K562 (cell line): Measurements from ENCODE around the gene HMOX2. TPM values are rescaled to one million over a fixed set of nuclear protein-coding genes. Genes with fewer than 3 reads are reported as not detected.

Experiments used
- ATAC-seq: fragments of 200-7000 bp; cut with Tn5 transposase; 3 replicates; pipeline ENCODE4 v1.9.1; 2020; ENCODE audit warnings: moderate library complexity
- BruUV-seq: library from RNA; stranded (reverse); fragments of 400-500 nt; replicated peaks from 2 replicates; lab custom pipeline; 2021; lab: Mats Ljungman, UMichigan
- CTCF ChIA-PET: fragments of 300-600 bp; formaldehyde crosslinking; extraction: SDS; loops from one replicate; lab custom pipeline; 2021; ENCODE audit warnings: low intra/inter-chr PET ratio; lab: Yijun Ruan, JAX
- POLR2A ChIA-PET: fragments of 300-600, 350-650 bp; sonication (Branson Sonifier 250); formaldehyde crosslinking; extraction: SDS; loops from one replicate; lab custom pipeline; 2021; ENCODE audit warnings: antibody characterized with exemption, inconsistent platforms; lab: Yijun Ruan, JAX
- DNase-seq, 4 experiments: peaks; one replicate each; pipeline versions ENCODE4 v3.0.0 to v3.0.0-alpha.2; 2011 to 2018; ENCODE audit warnings: low spot score in 3 of 4, mixed read lengths in 3 of 4; ENCODE audit errors: extremely low read depth in 1 of 4
- FAIRE-seq: peaks from 2 replicates; lab custom pipeline; 2011; peaks lifted over from hg19 to GRCh38; lab: Jason Lieb, UNC
- H2AFZ ChIP-seq: 2 replicates; pipeline ENCODE4 v1.6.0; 2011; ENCODE audit warnings: low read depth, low read length, control low read depth, inconsistent platforms
- H3K27ac ChIP-seq: fragments of 200-600 bp; 3 replicates; pipeline ENCODE4 v1.8.0; 2011; ENCODE audit warnings: low read depth, mild to moderate bottlenecking, control low read depth, inconsistent platforms, low read length, moderate library complexity, mixed read lengths; ENCODE audit errors: extremely low read depth
- H3K27me3 ChIP-seq, 2 experiments: fragments of 300-600 bp in 1 of 2; 2 replicates in 1 of 2; 3 replicates in 1 of 2; pipeline versions ENCODE4 v1.6.0 to v1.8.0; 2011; ENCODE audit warnings: inconsistent platforms in 2 of 2, low read length in 2 of 2, mild to moderate bottlenecking in 1 of 2, mixed read lengths in 1 of 2, moderate library complexity in 1 of 2; ENCODE audit not compliant: control insufficient read depth in 2 of 2, insufficient read depth in 2 of 2
- H3K36me3 ChIP-seq: fragments of 300-600 bp; 3 replicates; pipeline ENCODE4 v1.8.0; 2011; ENCODE audit warnings: mild to moderate bottlenecking, low read length, inconsistent platforms; ENCODE audit not compliant: control insufficient read depth, insufficient read depth
- H3K4me1 ChIP-seq, 2 experiments: fragments of 200-600 bp in 1 of 2; replicated peaks in 1 of 2; 2 replicates in 1 of 2; 3 replicates in 1 of 2; pipeline versions ENCODE4 v1.5.1 to v1.8.0; 2011; ENCODE audit warnings: inconsistent platforms in 2 of 2, low read length in 2 of 2, mild to moderate bottlenecking in 1 of 2, mixed read lengths in 1 of 2, moderate library complexity in 1 of 2; ENCODE audit not compliant: control insufficient read depth in 2 of 2, insufficient read depth in 2 of 2
- H3K4me2 ChIP-seq: 2 replicates; pipeline ENCODE4 v1.6.1; 2011; ENCODE audit warnings: low read length, control low read depth, inconsistent platforms, mixed read lengths; ENCODE audit not compliant: insufficient read depth
- H3K4me3 ChIP-seq: fragments of 200-600 bp; sonication (generic), shearing (Covaris generic); 2 replicates; pipeline ENCODE4 v1.5.1; 2016; ENCODE audit warnings: control low read depth, inconsistent platforms
- H3K79me2 ChIP-seq: fragments of 200-600 bp; 3 replicates; pipeline ENCODE4 v1.8.0; 2011; ENCODE audit warnings: low read length, inconsistent platforms; ENCODE audit not compliant: control insufficient read depth, insufficient read depth
- H3K9ac ChIP-seq, 2 experiments: 2 replicates each; pipeline versions ENCODE4 v1.6.0 to v1.6.1; 2011; ENCODE audit warnings: low read depth in 2 of 2, low read length in 2 of 2, control low read depth in 1 of 2, inconsistent platforms in 1 of 2, mild to moderate bottlenecking in 1 of 2, mixed read lengths in 1 of 2; ENCODE audit not compliant: insufficient read depth in 1 of 2
- H3K9me1 ChIP-seq: one replicate; pipeline ENCODE4 v1.6.0; 2011; ENCODE audit warnings: inconsistent platforms, mild to moderate bottlenecking, low read length, moderate library complexity; ENCODE audit not compliant: control insufficient read depth, insufficient read depth
- H3K9me3 ChIP-seq: replicated peaks from 2 replicates; pipeline ENCODE4 v1.5.1; 2011; ENCODE audit warnings: low read depth, low read length, inconsistent platforms; ENCODE audit not compliant: control insufficient read depth, insufficient read depth
- H4K20me1 ChIP-seq: replicated peaks from 2 replicates; pipeline ENCODE4 v1.6.1; 2011; ENCODE audit warnings: low read length, inconsistent platforms, mixed read lengths; ENCODE audit not compliant: control insufficient read depth, insufficient read depth
- ATF1 ChIP-seq, 2 experiments: fragments of 450-650 bp in 1 of 2; IDR thresholded peaks; 2 replicates each; pipeline ENCODE4 v1.6.1; 2016; ENCODE audit warnings: missing compliant biosample characterization in 1 of 2, missing genetic modification characterization in 1 of 2
- C11orf30 ChIP-seq: fragments of 450-650 bp; IDR thresholded peaks from 2 replicates; pipeline ENCODE4 v1.6.1; 2016; ENCODE audit warnings: low read depth, mild to moderate bottlenecking
- CEBPB ChIP-seq: fragments of 450-650 bp; IDR thresholded peaks from 2 replicates; pipeline ENCODE4 v1.6.1; 2016; ENCODE audit warnings: missing genetic modification characterization, missing compliant biosample characterization
- LEF1 ChIP-seq: fragments of 450-650 bp; IDR thresholded peaks from 2 replicates; pipeline ENCODE4 v1.6.1; 2016; ENCODE audit warnings: mild to moderate bottlenecking
- MAFF ChIP-seq: IDR thresholded peaks from 2 replicates; pipeline ENCODE4 v1.6.1; 2012; ENCODE audit warnings: low read length, improper control_type of control experiment
- MAFG ChIP-seq: fragments of 450-650 bp; conservative IDR thresholded peaks from 2 replicates; pipeline ENCODE4 v1.6.1; 2016; ENCODE audit warnings: missing genetic modification characterization, missing compliant biosample characterization
- MAFK ChIP-seq: IDR thresholded peaks from 2 replicates; pipeline ENCODE4 v1.6.1; 2011; ENCODE audit warnings: low read length, improper control_type of control experiment
- NBN ChIP-seq: fragments of 450-650 bp; IDR thresholded peaks from 2 replicates; pipeline ENCODE4 v1.6.1; 2016; ENCODE audit warnings: low read depth, mild to moderate bottlenecking
- NFXL1 ChIP-seq: fragments of 450-650 bp; formaldehyde crosslinking; IDR thresholded peaks from 2 replicates; pipeline ENCODE4 v1.4.0; 2021; ENCODE audit warnings: mild to moderate bottlenecking
- SMARCA4 ChIP-seq: fragments of 450-650 bp; IDR thresholded peaks from 2 replicates; pipeline ENCODE4 v1.6.1; 2016
- TSC22D4 ChIP-seq: fragments of 450-650 bp; IDR thresholded peaks from 2 replicates; pipeline ENCODE4 v1.6.1; 2016; ENCODE audit warnings: missing genetic modification characterization, missing biosample characterization, control low read depth
- ZNF174 ChIP-seq: fragments of 250-450 bp; sonication (Bioruptor Pico); IDR thresholded peaks from 2 replicates; pipeline ENCODE4 v1.4.0; 2020; ENCODE audit warnings: mild to moderate bottlenecking
- ZNF282 ChIP-seq: sonication (generic); formaldehyde crosslinking; IDR thresholded peaks from 2 replicates; pipeline ENCODE4 v1.8.1; 2023; ENCODE audit warnings: missing genetic modification reagents
- ZNF316 ChIP-seq: fragments of 450-650 bp; IDR thresholded peaks from 2 replicates; pipeline ENCODE4 v1.6.1; 2016
- ZNF699 ChIP-seq: fragments of 250-450 bp; sonication (Bioruptor Pico); IDR thresholded peaks from 2 replicates; pipeline ENCODE4 v1.8.0; 2021; ENCODE audit warnings: mild to moderate bottlenecking, moderate library complexity; ENCODE audit not compliant: insufficient replicate concordance
- ZNF780A ChIP-seq: fragments of 250-450 bp; sonication (Bioruptor Pico); IDR thresholded peaks from 2 replicates; pipeline ENCODE4 v1.5.0; 2021; ENCODE audit warnings: mild to moderate bottlenecking
- WGBS: fragments of 100-300 bp; shearing (Covaris generic); methylation state at CpG from one replicate; pipeline ENCODE4 v1.1.6; 2016; ENCODE audit warnings: low coverage, mixed read lengths; ENCODE audit not compliant: insufficient coverage; ENCODE audit errors: missing lambda C conversion rate; 5-methylcytosine and 5-hydroxymethylcytosine counted together
- in situ Hi-C: fragments of 300-500 bp; cut with MboI; formaldehyde crosslinking; loops from 4 replicates; pipeline ENCODE4 v1.15.0; 2018; ENCODE audit warnings: inconsistent platforms, mixed read lengths
- intact Hi-C: fragments of 100-400 bp; cut with micrococcal nuclease; formaldehyde crosslinking; loops from 2 replicates; pipeline ENCODE4 v1.14.2; 2022
- polyA plus RNA-seq, 8 experiments: library from polyadenylated mRNA; depleted of rRNA in 4 of 8; stranded (reverse) in 5 of 8; unstranded in 3 of 8; fragments of >200 nt; fragmentation: Nextera tagmentation in 2 of 8; fragmentation: Illumina TruSeq in 1 of 8; extraction: Ambion mirVana in 2 of 8; extraction: Trizol in 1 of 8; gene quantifications; 2 replicates each; pipeline versions ENCODE4 v1.2.1 to v1.2.3, GENCODE V29; 2011 to 2014; ENCODE audit warnings: inconsistent platforms in 1 of 8, missing spikeins in 1 of 8
- total RNA-seq, 7 experiments: library from RNA; depleted of rRNA in 6 of 7; stranded (reverse); fragments of >200 nt in 6 of 7; fragmentation: Illumina TruSeq in 2 of 7; extraction: Trizol in 2 of 7; gene quantifications; 2 replicates each; pipeline versions ENCODE4 v1.2.1 to v1.2.3, GENCODE V29; 2011 to 2021; ENCODE audit warnings: low replicate concordance in 1 of 7
- TF ChIP-seq, protein P1 (sequence below): fragments of 250-450 bp; sonication (Bioruptor Pico); IDR thresholded peaks from 2 replicates; pipeline ENCODE4 v1.4.0; 2020
- TF ChIP-seq, protein P2 (sequence below), 2 experiments: fragments of 150-350 bp in 1 of 2; IDR thresholded peaks; 2 replicates each; pipeline ENCODE4 v1.6.1; 2012 to 2016; ENCODE audit warnings: low read depth in 2 of 2, low read length in 2 of 2, mild to moderate bottlenecking in 1 of 2, moderate library complexity in 1 of 2
- TF ChIP-seq, protein P3 (sequence below): sonication (generic); formaldehyde crosslinking; IDR thresholded peaks from 2 replicates; pipeline ENCODE4 v1.4.0; 2020; ENCODE audit warnings: mild to moderate bottlenecking, missing genetic modification reagents

Gene HMOX2
- total and polyA plus RNA-seq, 9 of the 15 experiments (the other 6 are each of a cell fraction or from before 2014, with no cell fraction given) = 26.8 to 87.4 (median 57.4) TPM

GRCh38 chr16:4481963-4482362, 5.8 kb downstream of the HMOX2 start:
- Histone ChIP-seq H3K4me1 (peaks cover 2 to 3% of the 10 kb centered on the region in 2 experiments; a peak in 2 of 5 replicates), H2AFZ (no peak overlapping the region), H3K36me3 (peaks cover 50% of the 10 kb centered on the region), H3K4me3 (no peak overlapping the region), H3K27ac (no peak overlapping the region), H3K9me1 (peaks cover 7% of the 10 kb centered on the region), H4K20me1 (no peaks in the 10 kb centered on the region), H3K9me3 (no peaks in the 10 kb centered on the region), H3K79me2 (peaks cover 49% of the 10 kb centered on the region), H3K27me3 (no peaks in the 10 kb centered on the region), H3K4me2 (no peak overlapping the region), H3K9ac (no peak overlapping the region)
- ChIA-PET POLR2A (interaction anchor here (2.5 kb wide), 1 partner anchor 9 kb away, joined by 12 read pairs; no protein-coding TSS in a partner anchor), CTCF (no interaction called here)
- 60% methylated on average over 1 of the region's 1 CpG for WGBS
- FAIRE-seq = no peak
- intact Hi-C loops (no loop called here), in situ Hi-C loops (no loop called here)
- DNase-seq = no peak
- BruUV-seq = no TSS peak
- ATAC-seq = no peak
- TF ChIP-seq C11orf30 = peak; percentile 80
- TF ChIP-seq ZNF699 (CRISPR knock-in tag) = no peak
- TF ChIP-seq MAFF = peak; percentile 85
- TF ChIP-seq ZNF316 = peak; percentile 92
- TF ChIP-seq ZNF780A = no peak
- no peak for TF ChIP-seq CEBPB (tag)
- TF ChIP-seq NFXL1 (CRISPR knock-in tag) = no peak
- TF ChIP-seq ZNF174 (CRISPR knock-in tag) = no peak
- TF ChIP-seq ATF1 (CRISPR knock-in tag; IDR thresholded peaks at IDR 0.05) = no peak
- no peak for TF ChIP-seq ATF1 (tag; IDR thresholded peaks at IDR 0.05)
- TF ChIP-seq, protein P1, sequence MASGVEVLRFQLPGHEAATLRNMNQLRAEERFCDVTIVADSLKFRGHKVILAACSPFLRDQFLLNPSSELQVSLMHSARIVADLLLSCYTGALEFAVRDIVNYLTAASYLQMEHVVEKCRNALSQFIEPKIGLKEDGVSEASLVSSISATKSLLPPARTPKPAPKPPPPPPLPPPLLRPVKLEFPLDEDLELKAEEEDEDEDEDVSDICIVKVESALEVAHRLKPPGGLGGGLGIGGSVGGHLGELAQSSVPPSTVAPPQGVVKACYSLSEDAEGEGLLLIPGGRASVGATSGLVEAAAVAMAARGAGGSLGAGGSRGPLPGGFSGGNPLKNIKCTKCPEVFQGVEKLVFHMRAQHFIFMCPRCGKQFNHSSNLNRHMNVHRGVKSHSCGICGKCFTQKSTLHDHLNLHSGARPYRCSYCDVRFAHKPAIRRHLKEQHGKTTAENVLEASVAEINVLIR (CRISPR knock-in tag) = no peak
- TF ChIP-seq NBN = no peak
- TF ChIP-seq, protein P2, sequence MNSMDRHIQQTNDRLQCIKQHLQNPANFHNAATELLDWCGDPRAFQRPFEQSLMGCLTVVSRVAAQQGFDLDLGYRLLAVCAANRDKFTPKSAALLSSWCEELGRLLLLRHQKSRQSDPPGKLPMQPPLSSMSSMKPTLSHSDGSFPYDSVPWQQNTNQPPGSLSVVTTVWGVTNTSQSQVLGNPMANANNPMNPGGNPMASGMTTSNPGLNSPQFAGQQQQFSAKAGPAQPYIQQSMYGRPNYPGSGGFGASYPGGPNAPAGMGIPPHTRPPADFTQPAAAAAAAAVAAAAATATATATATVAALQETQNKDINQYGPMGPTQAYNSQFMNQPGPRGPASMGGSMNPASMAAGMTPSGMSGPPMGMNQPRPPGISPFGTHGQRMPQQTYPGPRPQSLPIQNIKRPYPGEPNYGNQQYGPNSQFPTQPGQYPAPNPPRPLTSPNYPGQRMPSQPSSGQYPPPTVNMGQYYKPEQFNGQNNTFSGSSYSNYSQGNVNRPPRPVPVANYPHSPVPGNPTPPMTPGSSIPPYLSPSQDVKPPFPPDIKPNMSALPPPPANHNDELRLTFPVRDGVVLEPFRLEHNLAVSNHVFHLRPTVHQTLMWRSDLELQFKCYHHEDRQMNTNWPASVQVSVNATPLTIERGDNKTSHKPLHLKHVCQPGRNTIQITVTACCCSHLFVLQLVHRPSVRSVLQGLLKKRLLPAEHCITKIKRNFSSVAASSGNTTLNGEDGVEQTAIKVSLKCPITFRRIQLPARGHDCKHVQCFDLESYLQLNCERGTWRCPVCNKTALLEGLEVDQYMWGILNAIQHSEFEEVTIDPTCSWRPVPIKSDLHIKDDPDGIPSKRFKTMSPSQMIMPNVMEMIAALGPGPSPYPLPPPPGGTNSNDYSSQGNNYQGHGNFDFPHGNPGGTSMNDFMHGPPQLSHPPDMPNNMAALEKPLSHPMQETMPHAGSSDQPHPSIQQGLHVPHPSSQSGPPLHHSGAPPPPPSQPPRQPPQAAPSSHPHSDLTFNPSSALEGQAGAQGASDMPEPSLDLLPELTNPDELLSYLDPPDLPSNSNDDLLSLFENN (IDR thresholded peaks at IDR 0.05; ENCODE audit: low read depth in 2 of 2, low read length in 2 of 2) = no peak
- peak; percentile 84 for TF ChIP-seq MAFK
- no peak for TF ChIP-seq LEF1
- no peak for TF ChIP-seq TSC22D4 (tag)
- TF ChIP-seq MAFG = peak; percentile 74
- no peak for TF ChIP-seq SMARCA4
- TF ChIP-seq, protein P3, sequence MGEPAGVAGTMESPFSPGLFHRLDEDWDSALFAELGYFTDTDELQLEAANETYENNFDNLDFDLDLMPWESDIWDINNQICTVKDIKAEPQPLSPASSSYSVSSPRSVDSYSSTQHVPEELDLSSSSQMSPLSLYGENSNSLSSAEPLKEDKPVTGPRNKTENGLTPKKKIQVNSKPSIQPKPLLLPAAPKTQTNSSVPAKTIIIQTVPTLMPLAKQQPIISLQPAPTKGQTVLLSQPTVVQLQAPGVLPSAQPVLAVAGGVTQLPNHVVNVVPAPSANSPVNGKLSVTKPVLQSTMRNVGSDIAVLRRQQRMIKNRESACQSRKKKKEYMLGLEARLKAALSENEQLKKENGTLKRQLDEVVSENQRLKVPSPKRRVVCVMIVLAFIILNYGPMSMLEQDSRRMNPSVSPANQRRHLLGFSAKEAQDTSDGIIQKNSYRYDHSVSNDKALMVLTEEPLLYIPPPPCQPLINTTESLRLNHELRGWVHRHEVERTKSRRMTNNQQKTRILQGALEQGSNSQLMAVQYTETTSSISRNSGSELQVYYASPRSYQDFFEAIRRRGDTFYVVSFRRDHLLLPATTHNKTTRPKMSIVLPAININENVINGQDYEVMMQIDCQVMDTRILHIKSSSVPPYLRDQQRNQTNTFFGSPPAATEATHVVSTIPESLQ (CRISPR knock-in tag) = no peak
- TF ChIP-seq ZNF282 (CRISPR knock-in tag) = no peak
